Erythroblast (primary cell): ENCODE measurements around the gene FXYD7.

Experiments
- GATA1 ChIP-seq: IDR thresholded peaks from 2 replicates; pipeline ENCODE4 v1.6.1; 2011; ENCODE audit warnings: low read depth, mild to moderate bottlenecking, control low read depth, low read length, moderate library complexity
- POLR2A ChIP-seq: IDR thresholded peaks from 2 replicates; pipeline ENCODE4 v1.6.1; 2011; ENCODE audit warnings: mild to moderate bottlenecking, low read length

GRCh38 chr19:35100588-35101533 lies 42.2 kb upstream of the FXYD7 start:
- TF ChIP-seq POLR2A, result no peak
- no peak for TF ChIP-seq GATA1
